DOHH2 (cell line): ENCODE results near the gene PIWIL1.

Experiments
- EZH2phosphoT487 ChIP-seq: fragments of 200-600 bp; sonication (generic); IDR thresholded peaks from 2 replicates; pipeline ENCODE4 v1.6.1; 2017; ENCODE audit warnings: borderline replicate concordance, mild to moderate bottlenecking, antibody characterized with exemption, low read length, moderate library complexity, mixed read lengths
- TF ChIP-seq, protein P1 (sequence below): fragments of 200-600 bp; sonication (generic); IDR thresholded peaks from one replicate; pipeline ENCODE4 v1.5.1; 2014; ENCODE audit warnings: antibody characterized with exemption, mild to moderate bottlenecking, low read depth, low read length; ENCODE audit not compliant: poor library complexity, severe bottlenecking

DNA sequence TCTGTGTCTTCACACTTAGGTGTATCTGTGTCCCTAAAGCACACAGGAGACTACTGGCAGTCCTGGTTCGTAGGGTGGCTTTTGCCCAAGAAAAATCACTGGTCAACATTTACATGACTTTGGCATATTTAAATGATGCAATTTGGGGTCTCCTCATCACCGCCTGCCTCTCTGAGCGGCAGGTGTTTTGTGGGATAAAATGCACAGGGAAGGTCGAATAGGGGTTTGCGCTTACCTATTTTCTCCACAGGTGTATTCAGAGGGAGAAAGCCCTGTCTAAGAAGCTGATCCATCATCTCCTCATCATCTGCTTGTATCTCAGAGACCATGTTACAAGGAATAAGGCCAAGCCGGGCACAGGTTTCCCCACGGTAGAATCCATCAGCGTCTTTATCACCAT lies 74.7 kb downstream of the PIWIL1 start:
- TF ChIP-seq, protein P1, sequence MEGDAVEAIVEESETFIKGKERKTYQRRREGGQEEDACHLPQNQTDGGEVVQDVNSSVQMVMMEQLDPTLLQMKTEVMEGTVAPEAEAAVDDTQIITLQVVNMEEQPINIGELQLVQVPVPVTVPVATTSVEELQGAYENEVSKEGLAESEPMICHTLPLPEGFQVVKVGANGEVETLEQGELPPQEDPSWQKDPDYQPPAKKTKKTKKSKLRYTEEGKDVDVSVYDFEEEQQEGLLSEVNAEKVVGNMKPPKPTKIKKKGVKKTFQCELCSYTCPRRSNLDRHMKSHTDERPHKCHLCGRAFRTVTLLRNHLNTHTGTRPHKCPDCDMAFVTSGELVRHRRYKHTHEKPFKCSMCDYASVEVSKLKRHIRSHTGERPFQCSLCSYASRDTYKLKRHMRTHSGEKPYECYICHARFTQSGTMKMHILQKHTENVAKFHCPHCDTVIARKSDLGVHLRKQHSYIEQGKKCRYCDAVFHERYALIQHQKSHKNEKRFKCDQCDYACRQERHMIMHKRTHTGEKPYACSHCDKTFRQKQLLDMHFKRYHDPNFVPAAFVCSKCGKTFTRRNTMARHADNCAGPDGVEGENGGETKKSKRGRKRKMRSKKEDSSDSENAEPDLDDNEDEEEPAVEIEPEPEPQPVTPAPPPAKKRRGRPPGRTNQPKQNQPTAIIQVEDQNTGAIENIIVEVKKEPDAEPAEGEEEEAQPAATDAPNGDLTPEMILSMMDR: no peak
- no peak for TF ChIP-seq EZH2phosphoT487
